K562 (cell line): ENCODE measurements around the gene UTRN. TPM values are rescaled to one million over a fixed set of nuclear protein-coding genes. Genes with fewer than 3 reads are reported as not detected.

Source experiments
- ATAC-seq: fragments of 200-7000 bp; cut with Tn5 transposase; 3 replicates; pipeline ENCODE4 v1.9.1; 2020; ENCODE audit warnings: moderate library complexity
- BruUV-seq: library from RNA; stranded (reverse); fragments of 400-500 nt; replicated peaks from 2 replicates; lab custom pipeline; 2021; lab: Mats Ljungman, UMichigan
- CTCF ChIA-PET: fragments of 300-600 bp; formaldehyde crosslinking; extraction: SDS; loops from one replicate; lab custom pipeline; 2021; ENCODE audit warnings: low intra/inter-chr PET ratio; lab: Yijun Ruan, JAX
- POLR2A ChIA-PET: fragments of 300-600, 350-650 bp; sonication (Branson Sonifier 250); formaldehyde crosslinking; extraction: SDS; loops from one replicate; lab custom pipeline; 2021; ENCODE audit warnings: antibody characterized with exemption, inconsistent platforms; lab: Yijun Ruan, JAX
- DNase-seq, 4 experiments: peaks; one replicate each; pipeline versions ENCODE4 v3.0.0 to v3.0.0-alpha.2; 2011 to 2018; ENCODE audit warnings: low spot score in 3 of 4, mixed read lengths in 3 of 4; ENCODE audit errors: extremely low read depth in 1 of 4
- FAIRE-seq: peaks from 2 replicates; lab custom pipeline; 2011; peaks lifted over from hg19 to GRCh38; lab: Jason Lieb, UNC
- H2AFZ ChIP-seq: 2 replicates; pipeline ENCODE4 v1.6.0; 2011; ENCODE audit warnings: low read depth, low read length, control low read depth, inconsistent platforms
- H3K27ac ChIP-seq: fragments of 200-600 bp; 3 replicates; pipeline ENCODE4 v1.8.0; 2011; ENCODE audit warnings: low read depth, mild to moderate bottlenecking, control low read depth, inconsistent platforms, low read length, moderate library complexity, mixed read lengths; ENCODE audit errors: extremely low read depth
- H3K27me3 ChIP-seq, 2 experiments: fragments of 300-600 bp in 1 of 2; 2 replicates in 1 of 2; 3 replicates in 1 of 2; pipeline versions ENCODE4 v1.6.0 to v1.8.0; 2011; ENCODE audit warnings: inconsistent platforms in 2 of 2, low read length in 2 of 2, mild to moderate bottlenecking in 1 of 2, mixed read lengths in 1 of 2, moderate library complexity in 1 of 2; ENCODE audit not compliant: control insufficient read depth in 2 of 2, insufficient read depth in 2 of 2
- H3K36me3 ChIP-seq: fragments of 300-600 bp; 3 replicates; pipeline ENCODE4 v1.8.0; 2011; ENCODE audit warnings: mild to moderate bottlenecking, low read length, inconsistent platforms; ENCODE audit not compliant: control insufficient read depth, insufficient read depth
- H3K4me1 ChIP-seq, 2 experiments: fragments of 200-600 bp in 1 of 2; replicated peaks in 1 of 2; 2 replicates in 1 of 2; 3 replicates in 1 of 2; pipeline versions ENCODE4 v1.5.1 to v1.8.0; 2011; ENCODE audit warnings: inconsistent platforms in 2 of 2, low read length in 2 of 2, mild to moderate bottlenecking in 1 of 2, mixed read lengths in 1 of 2, moderate library complexity in 1 of 2; ENCODE audit not compliant: control insufficient read depth in 2 of 2, insufficient read depth in 2 of 2
- H3K4me2 ChIP-seq: 2 replicates; pipeline ENCODE4 v1.6.1; 2011; ENCODE audit warnings: low read length, control low read depth, inconsistent platforms, mixed read lengths; ENCODE audit not compliant: insufficient read depth
- H3K4me3 ChIP-seq: fragments of 200-600 bp; sonication (generic), shearing (Covaris generic); 2 replicates; pipeline ENCODE4 v1.5.1; 2016; ENCODE audit warnings: control low read depth, inconsistent platforms
- H3K79me2 ChIP-seq: fragments of 200-600 bp; 3 replicates; pipeline ENCODE4 v1.8.0; 2011; ENCODE audit warnings: low read length, inconsistent platforms; ENCODE audit not compliant: control insufficient read depth, insufficient read depth
- H3K9ac ChIP-seq, 2 experiments: 2 replicates each; pipeline versions ENCODE4 v1.6.0 to v1.6.1; 2011; ENCODE audit warnings: low read depth in 2 of 2, low read length in 2 of 2, control low read depth in 1 of 2, inconsistent platforms in 1 of 2, mild to moderate bottlenecking in 1 of 2, mixed read lengths in 1 of 2; ENCODE audit not compliant: insufficient read depth in 1 of 2
- H3K9me1 ChIP-seq: one replicate; pipeline ENCODE4 v1.6.0; 2011; ENCODE audit warnings: inconsistent platforms, mild to moderate bottlenecking, low read length, moderate library complexity; ENCODE audit not compliant: control insufficient read depth, insufficient read depth
- H3K9me3 ChIP-seq: replicated peaks from 2 replicates; pipeline ENCODE4 v1.5.1; 2011; ENCODE audit warnings: low read depth, low read length, inconsistent platforms; ENCODE audit not compliant: control insufficient read depth, insufficient read depth
- H4K20me1 ChIP-seq: replicated peaks from 2 replicates; pipeline ENCODE4 v1.6.1; 2011; ENCODE audit warnings: low read length, inconsistent platforms, mixed read lengths; ENCODE audit not compliant: control insufficient read depth, insufficient read depth
- C11orf30 ChIP-seq: fragments of 450-650 bp; IDR thresholded peaks from 2 replicates; pipeline ENCODE4 v1.6.1; 2016; ENCODE audit warnings: low read depth, mild to moderate bottlenecking
- HDAC1 ChIP-seq, 2 experiments: fragments of 450-650 bp; IDR thresholded peaks; 2 replicates each; pipeline ENCODE4 v1.6.1; 2016 to 2017; ENCODE audit warnings: inconsistent platforms in 1 of 2, mild to moderate bottlenecking in 1 of 2, moderate library complexity in 1 of 2
- HLTF ChIP-seq: fragments of 450-650 bp; IDR thresholded peaks from 2 replicates; pipeline ENCODE4 v1.6.1; 2016
- NUFIP1 ChIP-seq: fragments of 450-650 bp; IDR thresholded peaks from 2 replicates; pipeline ENCODE4 v1.6.1; 2018; ENCODE audit not compliant: partially characterized antibody
- SMARCB1 ChIP-seq: IDR thresholded peaks from 2 replicates; pipeline ENCODE4 v1.6.1; 2011; ENCODE audit warnings: improper control_type of control experiment, low read depth; ENCODE audit not compliant: insufficient read length
- SP1 ChIP-seq: sonication (generic); formaldehyde crosslinking; IDR thresholded peaks from 2 replicates; pipeline ENCODE4 v1.8.1; 2022; ENCODE audit warnings: mild to moderate bottlenecking, missing genetic modification reagents
- TFAM ChIP-seq: fragments of 250-450 bp; sonication (Bioruptor Pico); conservative IDR thresholded peaks from 2 replicates; pipeline ENCODE4 v1.5.0; 2021; ENCODE audit warnings: mild to moderate bottlenecking, moderate library complexity
- ZNF263 ChIP-seq: sonication (generic); formaldehyde crosslinking; IDR thresholded peaks from 2 replicates; pipeline ENCODE4 v1.8.0; 2022; ENCODE audit warnings: mild to moderate bottlenecking, missing genetic modification reagents, borderline replicate concordance
- ZNF584 ChIP-seq: fragments of 200-800 bp; sonication (Bioruptor generic); IDR thresholded peaks from 2 replicates; pipeline ENCODE4 v1.6.1; 2016; ENCODE audit warnings: low read depth, mild to moderate bottlenecking, missing genetic modification characterization, missing compliant biosample characterization
- WGBS: fragments of 100-300 bp; shearing (Covaris generic); methylation state at CpG from one replicate; pipeline ENCODE4 v1.1.6; 2016; ENCODE audit warnings: low coverage, mixed read lengths; ENCODE audit not compliant: insufficient coverage; ENCODE audit errors: missing lambda C conversion rate; 5-methylcytosine and 5-hydroxymethylcytosine counted together
- in situ Hi-C: fragments of 300-500 bp; cut with MboI; formaldehyde crosslinking; loops from 4 replicates; pipeline ENCODE4 v1.15.0; 2018; ENCODE audit warnings: inconsistent platforms, mixed read lengths
- intact Hi-C: fragments of 100-400 bp; cut with micrococcal nuclease; formaldehyde crosslinking; loops from 2 replicates; pipeline ENCODE4 v1.14.2; 2022
- polyA plus RNA-seq, 8 experiments: library from polyadenylated mRNA; depleted of rRNA in 4 of 8; stranded (reverse) in 5 of 8; unstranded in 3 of 8; fragments of >200 nt; fragmentation: Nextera tagmentation in 2 of 8; fragmentation: Illumina TruSeq in 1 of 8; extraction: Ambion mirVana in 2 of 8; extraction: Trizol in 1 of 8; gene quantifications; 2 replicates each; pipeline versions ENCODE4 v1.2.1 to v1.2.3, GENCODE V29; 2011 to 2014; ENCODE audit warnings: inconsistent platforms in 1 of 8, missing spikeins in 1 of 8
- total RNA-seq, 7 experiments: library from RNA; depleted of rRNA in 6 of 7; stranded (reverse); fragments of >200 nt in 6 of 7; fragmentation: Illumina TruSeq in 2 of 7; extraction: Trizol in 2 of 7; gene quantifications; 2 replicates each; pipeline versions ENCODE4 v1.2.1 to v1.2.3, GENCODE V29; 2011 to 2021; ENCODE audit warnings: low replicate concordance in 1 of 7
- TF ChIP-seq, protein P1 (sequence below): fragments of 450-650 bp; formaldehyde crosslinking; IDR thresholded peaks from 2 replicates; pipeline ENCODE4 v1.4.0; 2020; ENCODE audit warnings: mild to moderate bottlenecking, moderate library complexity
- TF ChIP-seq, protein P2 (sequence below): sonication (generic); formaldehyde crosslinking; IDR thresholded peaks from 2 replicates; pipeline ENCODE4 v1.8.1; 2023; ENCODE audit warnings: missing genetic modification reagents, mild to moderate bottlenecking, borderline replicate concordance
- TF ChIP-seq, protein P3 (sequence below): fragments of 450-650 bp; formaldehyde crosslinking; IDR thresholded peaks from 2 replicates; pipeline ENCODE4 v1.4.0; 2020; ENCODE audit warnings: mild to moderate bottlenecking, mixed read lengths

Gene UTRN
- total and polyA plus RNA-seq, 9 of the 15 experiments (the other 6 are each of a cell fraction or from before 2014, with no cell fraction given), result 0.94 to 22.4 (median 10.0) TPM

DNA sequence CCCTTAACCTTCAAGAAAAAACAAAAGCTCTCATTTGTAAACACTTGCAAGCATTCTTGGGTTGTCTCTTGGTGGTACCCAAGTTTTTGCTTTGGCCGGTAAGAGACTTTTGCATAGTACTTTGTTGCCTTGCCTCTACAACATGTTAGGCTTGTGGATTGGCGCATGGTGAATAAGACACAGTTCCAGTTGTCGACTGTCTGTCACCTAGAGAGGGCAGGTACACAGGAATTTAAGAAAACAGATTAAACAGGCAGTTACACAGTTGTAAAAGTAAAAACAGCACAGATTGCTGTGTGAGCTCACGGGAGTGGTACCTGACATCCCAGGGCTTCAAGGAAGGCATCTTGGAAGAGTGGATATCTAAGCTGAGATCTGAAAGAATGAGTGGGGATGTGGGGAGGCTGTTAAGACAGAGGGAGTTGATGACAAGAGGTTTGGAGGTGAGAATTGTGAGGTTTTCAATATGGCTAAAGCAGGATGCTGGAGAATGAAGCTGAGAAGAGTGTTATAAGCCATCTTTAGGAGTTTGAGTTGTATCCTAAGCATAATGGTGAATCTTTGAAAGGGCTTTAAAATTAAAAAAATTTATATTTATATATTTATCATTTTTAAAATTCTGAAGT, 19.2 kb downstream of the UTRN start:
- no peaks in the 10 kb centered on the region for H3K4me1 ChIP-seq
- intact Hi-C loops, result no loop called here
- no peaks in the 10 kb centered on the region for H4K20me1 ChIP-seq
- H3K9me1 ChIP-seq, result no peaks in the 10 kb centered on the region
- ATAC-seq (no peak), FAIRE-seq (no peak), DNase-seq (no peak)
- H3K9me3 ChIP-seq, result no peaks in the 10 kb centered on the region
- H3K27ac ChIP-seq, result no peak overlapping the region
- H3K4me3 ChIP-seq, result no peak overlapping the region
- no peak overlapping the region for H3K9ac ChIP-seq
- ChIA-PET CTCF (no interaction called here), POLR2A (no interaction called here)
- no peaks in the 10 kb centered on the region for H3K79me2 ChIP-seq
- 6% methylated on average over 4 of the region's 4 CpGs for WGBS
- H3K27me3 ChIP-seq, result peaks cover 8 to 13% of the 10 kb centered on the region in 2 experiments; a peak in 2 of 5 replicates
- no TSS peak for BruUV-seq
- in situ Hi-C loops, result no loop called here
- no peak overlapping the region for H3K4me2 ChIP-seq
- no peak overlapping the region for H2AFZ ChIP-seq
- TF ChIP-seq, protein P1, sequence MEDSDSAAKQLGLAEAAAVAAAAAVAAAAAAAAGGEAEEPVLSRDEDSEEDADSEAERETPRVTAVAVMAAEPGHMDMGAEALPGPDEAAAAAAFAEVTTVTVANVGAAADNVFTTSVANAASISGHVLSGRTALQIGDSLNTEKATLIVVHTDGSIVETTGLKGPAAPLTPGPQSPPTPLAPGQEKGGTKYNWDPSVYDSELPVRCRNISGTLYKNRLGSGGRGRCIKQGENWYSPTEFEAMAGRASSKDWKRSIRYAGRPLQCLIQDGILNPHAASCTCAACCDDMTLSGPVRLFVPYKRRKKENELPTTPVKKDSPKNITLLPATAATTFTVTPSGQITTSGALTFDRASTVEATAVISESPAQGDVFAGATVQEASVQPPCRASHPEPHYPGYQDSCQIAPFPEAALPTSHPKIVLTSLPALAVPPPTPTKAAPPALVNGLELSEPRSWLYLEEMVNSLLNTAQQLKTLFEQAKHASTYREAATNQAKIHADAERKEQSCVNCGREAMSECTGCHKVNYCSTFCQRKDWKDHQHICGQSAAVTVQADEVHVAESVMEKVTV (CRISPR knock-in tag), result no peak
- TF ChIP-seq NUFIP1 (no peak), HDAC1 (IDR thresholded peaks at IDR 0.05) (no peak), ZNF263 (CRISPR knock-in tag) (no peak), HLTF (no peak), TFAM (CRISPR knock-in tag) (no peak), ZNF584 (no peak), SMARCB1 (no peak), C11orf30 (no peak), SP1 (no peak)
- TF ChIP-seq, protein P2, sequence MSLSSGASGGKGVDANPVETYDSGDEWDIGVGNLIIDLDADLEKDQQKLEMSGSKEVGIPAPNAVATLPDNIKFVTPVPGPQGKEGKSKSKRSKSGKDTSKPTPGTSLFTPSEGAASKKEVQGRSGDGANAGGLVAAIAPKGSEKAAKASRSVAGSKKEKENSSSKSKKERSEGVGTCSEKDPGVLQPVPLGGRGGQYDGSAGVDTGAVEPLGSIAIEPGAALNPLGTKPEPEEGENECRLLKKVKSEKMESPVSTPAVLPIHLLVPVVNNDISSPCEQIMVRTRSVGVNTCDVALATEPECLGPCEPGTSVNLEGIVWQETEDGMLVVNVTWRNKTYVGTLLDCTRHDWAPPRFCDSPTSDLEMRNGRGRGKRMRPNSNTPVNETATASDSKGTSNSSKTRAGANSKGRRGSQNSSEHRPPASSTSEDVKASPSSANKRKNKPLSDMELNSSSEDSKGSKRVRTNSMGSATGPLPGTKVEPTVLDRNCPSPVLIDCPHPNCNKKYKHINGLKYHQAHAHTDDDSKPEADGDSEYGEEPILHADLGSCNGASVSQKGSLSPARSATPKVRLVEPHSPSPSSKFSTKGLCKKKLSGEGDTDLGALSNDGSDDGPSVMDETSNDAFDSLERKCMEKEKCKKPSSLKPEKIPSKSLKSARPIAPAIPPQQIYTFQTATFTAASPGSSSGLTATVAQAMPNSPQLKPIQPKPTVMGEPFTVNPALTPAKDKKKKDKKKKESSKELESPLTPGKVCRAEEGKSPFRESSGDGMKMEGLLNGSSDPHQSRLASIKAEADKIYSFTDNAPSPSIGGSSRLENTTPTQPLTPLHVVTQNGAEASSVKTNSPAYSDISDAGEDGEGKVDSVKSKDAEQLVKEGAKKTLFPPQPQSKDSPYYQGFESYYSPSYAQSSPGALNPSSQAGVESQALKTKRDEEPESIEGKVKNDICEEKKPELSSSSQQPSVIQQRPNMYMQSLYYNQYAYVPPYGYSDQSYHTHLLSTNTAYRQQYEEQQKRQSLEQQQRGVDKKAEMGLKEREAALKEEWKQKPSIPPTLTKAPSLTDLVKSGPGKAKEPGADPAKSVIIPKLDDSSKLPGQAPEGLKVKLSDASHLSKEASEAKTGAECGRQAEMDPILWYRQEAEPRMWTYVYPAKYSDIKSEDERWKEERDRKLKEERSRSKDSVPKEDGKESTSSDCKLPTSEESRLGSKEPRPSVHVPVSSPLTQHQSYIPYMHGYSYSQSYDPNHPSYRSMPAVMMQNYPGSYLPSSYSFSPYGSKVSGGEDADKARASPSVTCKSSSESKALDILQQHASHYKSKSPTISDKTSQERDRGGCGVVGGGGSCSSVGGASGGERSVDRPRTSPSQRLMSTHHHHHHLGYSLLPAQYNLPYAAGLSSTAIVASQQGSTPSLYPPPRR (CRISPR knock-in tag), result no peak
- TF ChIP-seq, protein P3, sequence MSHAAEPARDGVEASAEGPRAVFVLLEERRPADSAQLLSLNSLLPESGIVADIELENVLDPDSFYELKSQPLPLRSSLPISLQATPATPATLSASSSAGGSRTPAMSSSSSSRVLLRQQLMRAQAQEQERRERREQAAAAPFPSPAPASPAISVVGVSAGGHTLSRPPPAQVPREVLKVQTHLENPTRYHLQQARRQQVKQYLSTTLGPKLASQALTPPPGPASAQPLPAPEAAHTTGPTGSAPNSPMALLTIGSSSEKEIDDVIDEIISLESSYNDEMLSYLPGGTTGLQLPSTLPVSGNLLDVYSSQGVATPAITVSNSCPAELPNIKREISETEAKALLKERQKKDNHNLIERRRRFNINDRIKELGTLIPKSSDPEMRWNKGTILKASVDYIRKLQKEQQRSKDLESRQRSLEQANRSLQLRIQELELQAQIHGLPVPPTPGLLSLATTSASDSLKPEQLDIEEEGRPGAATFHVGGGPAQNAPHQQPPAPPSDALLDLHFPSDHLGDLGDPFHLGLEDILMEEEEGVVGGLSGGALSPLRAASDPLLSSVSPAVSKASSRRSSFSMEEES, result no peak
- no peaks in the 10 kb centered on the region for H3K36me3 ChIP-seq
